Measurements from ENCODE around the gene TMC5.
"Not testable (repeated sequence)": the region's sequence is repeated elsewhere in the genome, so short reads cannot be mapped to it uniquely, and the experiment has no call there.

The TMC5 gene

DNA sequence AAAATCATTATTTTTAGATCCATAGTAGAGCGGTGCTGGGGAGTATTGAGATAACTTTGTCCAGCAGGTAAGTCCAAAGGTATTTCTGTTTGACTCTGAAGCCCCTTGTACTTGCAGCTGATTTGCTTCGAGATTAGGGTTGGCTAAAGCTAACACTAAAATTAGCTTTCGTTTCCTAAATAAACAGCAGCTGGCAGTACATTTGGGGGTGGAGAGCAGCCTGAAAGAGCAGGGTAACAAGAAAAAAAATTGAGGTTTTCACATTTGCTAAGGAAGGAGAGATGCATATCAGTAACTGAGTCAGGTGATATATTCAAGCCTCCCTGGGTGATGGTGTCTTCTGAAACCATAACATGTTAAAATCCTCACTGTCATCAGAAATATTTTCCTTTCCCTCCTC, 37.4 kb upstream of the TMC5 start:
- DNase-seq (ENCODE audit: low read depth), result no peak
- TF ChIP-seq, protein P1, sequence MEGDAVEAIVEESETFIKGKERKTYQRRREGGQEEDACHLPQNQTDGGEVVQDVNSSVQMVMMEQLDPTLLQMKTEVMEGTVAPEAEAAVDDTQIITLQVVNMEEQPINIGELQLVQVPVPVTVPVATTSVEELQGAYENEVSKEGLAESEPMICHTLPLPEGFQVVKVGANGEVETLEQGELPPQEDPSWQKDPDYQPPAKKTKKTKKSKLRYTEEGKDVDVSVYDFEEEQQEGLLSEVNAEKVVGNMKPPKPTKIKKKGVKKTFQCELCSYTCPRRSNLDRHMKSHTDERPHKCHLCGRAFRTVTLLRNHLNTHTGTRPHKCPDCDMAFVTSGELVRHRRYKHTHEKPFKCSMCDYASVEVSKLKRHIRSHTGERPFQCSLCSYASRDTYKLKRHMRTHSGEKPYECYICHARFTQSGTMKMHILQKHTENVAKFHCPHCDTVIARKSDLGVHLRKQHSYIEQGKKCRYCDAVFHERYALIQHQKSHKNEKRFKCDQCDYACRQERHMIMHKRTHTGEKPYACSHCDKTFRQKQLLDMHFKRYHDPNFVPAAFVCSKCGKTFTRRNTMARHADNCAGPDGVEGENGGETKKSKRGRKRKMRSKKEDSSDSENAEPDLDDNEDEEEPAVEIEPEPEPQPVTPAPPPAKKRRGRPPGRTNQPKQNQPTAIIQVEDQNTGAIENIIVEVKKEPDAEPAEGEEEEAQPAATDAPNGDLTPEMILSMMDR (conservative IDR thresholded peaks at IDR 0.05; ENCODE audit: low read length), result no peak
- no peak overlapping the region for H3K4me3 ChIP-seq (ENCODE audit: low read length)

DNA sequence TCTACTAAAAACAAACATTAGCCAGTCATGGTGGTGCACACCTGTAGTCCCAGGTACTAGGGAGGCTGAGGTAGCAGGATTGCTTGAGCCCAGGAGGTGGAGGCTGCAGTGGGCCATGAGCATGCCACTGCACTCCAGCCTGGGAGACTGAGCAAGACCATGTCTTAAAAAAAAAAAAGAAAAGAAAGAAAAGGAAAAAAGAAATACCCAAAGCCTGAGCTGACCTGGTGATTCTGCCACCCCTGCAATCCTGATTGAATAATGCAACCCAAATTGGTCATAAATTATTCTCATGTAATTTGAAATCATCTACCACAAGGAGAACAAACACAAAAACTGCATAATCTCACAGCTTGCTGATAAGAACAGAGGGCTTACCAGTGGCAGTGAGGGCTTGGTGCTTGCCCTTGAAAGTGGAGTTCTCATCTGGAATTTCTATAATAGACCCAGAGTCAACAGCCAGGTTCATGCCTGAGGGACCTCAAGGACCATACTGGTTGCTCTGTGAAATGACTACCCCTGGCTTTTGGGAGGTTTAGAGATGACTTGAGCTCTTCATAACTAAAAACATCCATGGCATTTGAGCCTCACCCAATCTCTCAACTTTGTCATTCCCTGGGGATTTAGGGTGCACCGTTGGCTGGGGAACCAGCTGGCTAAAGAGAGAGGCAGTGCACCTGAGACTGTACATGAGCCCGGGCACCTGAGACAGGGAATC, 35.4 kb upstream of the TMC5 start:
- TF ChIP-seq, protein P1 (conservative IDR thresholded peaks at IDR 0.05; ENCODE audit: low read length), result no peak
- no peak for DNase-seq (ENCODE audit: low read depth)
- no peak overlapping the region for H3K4me3 ChIP-seq (ENCODE audit: low read length)

DNA sequence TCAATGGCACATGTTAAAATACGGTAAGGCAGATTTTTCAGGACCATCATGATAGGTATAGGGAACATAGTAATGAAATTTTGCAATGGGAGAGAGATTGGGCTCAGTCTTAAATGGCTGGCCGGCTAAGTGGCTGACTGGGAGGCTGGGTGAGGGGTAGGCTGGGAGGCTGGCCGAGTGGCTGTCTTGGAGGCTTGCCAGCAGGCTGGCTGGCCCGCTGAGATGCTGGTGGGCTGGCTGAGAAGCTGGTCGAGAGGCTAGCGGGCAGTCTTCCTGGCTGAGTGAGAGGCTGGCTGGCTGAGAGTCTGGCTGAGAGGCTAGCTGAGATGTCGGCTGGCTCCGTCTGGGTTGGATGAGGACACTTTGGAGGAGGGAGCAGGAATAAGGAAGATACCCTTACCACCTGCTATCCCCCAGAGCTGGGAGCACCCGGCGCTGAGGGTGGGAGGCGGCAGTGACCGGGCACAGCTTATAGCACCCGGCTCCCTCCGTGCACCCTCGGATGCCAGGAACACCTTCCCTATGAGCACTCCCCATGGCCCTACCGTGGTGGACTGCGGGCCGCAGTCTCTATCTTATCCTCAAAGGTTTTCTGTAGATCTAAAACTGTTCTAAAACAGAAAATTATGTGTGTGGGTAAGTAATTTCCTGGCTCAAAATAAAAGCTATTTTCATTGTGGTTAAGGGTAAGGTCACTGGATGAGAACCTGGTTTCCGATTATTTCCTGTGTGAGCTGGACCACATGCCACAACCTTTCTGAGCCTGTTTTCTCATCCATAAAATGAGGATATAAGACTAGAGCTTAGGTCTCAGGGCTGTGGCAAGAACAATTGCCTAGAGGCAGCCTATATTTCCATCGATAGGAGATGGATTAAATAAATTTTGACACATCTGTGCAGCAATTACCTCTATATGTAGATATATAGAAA, 34.5 kb upstream of the TMC5 start:
- DNase-seq (ENCODE audit: low read depth), result no peak
- TF ChIP-seq, protein P1 (conservative IDR thresholded peaks at IDR 0.05; ENCODE audit: low read length), result no peak
- no peak overlapping the region for H3K4me3 ChIP-seq (ENCODE audit: low read length)

DNA sequence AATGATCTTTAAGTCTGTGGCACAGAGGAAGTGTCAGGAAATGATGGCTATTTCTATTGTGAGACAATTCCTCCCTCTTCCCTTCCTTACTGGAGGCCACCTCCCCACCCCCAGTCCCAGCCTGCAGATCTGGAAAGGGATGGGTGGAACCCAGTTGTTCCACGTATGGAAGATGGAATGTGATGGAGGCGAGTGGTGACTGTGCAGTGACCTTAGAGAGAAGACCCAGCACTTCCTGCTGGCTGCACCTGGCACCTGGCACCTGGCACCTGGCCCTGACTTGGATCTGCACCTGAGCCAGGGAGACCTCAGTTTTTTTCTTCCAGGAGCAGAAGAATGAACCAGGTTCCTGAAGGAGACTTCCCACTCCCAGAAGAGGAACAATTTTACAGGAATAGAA, 33.0 kb upstream of the TMC5 start:
- H3K4me3 ChIP-seq (ENCODE audit: low read length), result no peak overlapping the region
- TF ChIP-seq, protein P1 (conservative IDR thresholded peaks at IDR 0.05; ENCODE audit: low read length), result no peak
- no peak for DNase-seq (ENCODE audit: low read depth)

DNA sequence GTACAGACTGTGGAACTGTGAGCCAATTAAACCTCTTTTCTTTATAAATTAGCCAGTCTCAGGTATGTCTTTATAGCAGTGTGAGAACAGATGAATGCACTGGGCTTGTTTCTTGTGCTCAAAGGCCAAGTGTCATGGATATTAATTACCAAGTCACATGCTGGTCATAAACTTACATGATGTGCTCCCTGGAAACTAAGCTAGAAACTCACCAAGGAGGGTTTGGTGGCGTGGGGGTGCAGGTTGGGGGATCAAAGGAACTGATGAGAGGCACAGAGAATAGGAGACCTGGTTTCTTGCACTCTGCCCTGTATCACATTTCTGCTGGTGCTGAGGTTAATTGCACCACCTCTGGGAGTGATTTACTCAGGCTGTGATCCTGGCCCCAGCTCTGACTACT, 31.2 kb upstream of the TMC5 start:
- TF ChIP-seq, protein P1 (conservative IDR thresholded peaks at IDR 0.05; ENCODE audit: low read length), result no peak
- DNase-seq (ENCODE audit: low read depth), result no peak

DNA sequence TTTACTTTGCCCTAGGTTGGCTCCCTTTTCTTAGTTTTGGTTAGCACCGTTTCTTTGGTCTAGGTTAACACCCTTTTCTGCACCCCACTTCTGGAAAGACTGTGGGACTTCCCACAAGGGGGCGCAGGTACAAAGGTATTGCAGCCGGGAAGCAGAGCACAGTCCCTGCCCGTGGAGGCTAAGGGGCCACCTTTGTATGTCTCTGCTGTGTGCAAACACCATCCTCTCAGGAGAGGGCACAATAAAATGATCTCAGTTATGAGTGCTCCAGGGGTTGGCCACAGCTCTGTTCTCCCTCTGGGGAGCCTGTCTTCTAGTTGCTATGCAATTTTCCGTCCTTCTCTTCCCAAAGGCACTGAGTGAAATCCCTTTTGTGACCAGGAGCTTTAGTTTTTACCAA, 28.4 kb upstream of the TMC5 start:
- no peak overlapping the region for H3K4me3 ChIP-seq (ENCODE audit: low read length)
- TF ChIP-seq, protein P1 (conservative IDR thresholded peaks at IDR 0.05; ENCODE audit: low read length), result peak; percentile 33
- no peak for DNase-seq (ENCODE audit: low read depth)

More for the DNA sequence above, 31.2 kb upstream of the TMC5 start:
- H3K4me3 ChIP-seq (ENCODE audit: low read length), result no peak overlapping the region

DNA sequence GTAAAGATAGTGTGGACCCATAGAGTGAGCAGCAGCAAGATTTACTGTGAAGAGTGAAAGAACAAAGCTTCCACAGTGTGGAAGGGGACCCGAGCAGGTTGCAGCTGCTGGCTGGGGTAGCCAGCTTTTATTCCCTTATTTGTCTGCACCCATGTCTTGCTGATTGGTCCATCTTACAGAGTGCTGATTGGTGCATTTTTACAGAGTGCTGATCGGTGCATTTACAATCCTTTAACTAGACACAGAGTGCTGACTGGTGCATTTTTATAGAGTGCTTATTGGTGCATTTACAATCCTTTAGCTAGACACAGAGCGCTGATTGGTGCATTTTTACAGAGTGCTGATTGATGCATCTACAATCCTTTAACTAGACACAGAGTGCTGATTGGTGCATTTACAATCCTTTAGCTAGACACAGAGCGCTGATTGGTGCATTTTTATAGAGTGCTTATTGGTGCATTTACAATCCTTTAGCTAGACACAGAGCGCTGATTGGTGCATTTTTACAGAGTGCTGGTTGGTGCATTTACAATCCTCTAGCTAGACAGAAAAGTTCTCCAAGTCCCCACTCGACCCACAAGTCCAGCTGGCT, 26.4 kb upstream of the TMC5 start:
- not testable (repeated sequence) for DNase-seq (ENCODE audit: low read depth); H3K4me3 ChIP-seq (ENCODE audit: low read length)

All from AG10803 (cell line).